HEK293 (cell line): ENCODE results near the gene MAP3K12.

ENCODE experiments used
- KLF7 ChIP-seq: fragments of 450-650 bp; formaldehyde crosslinking; IDR thresholded peaks from 2 replicates; pipeline ENCODE4 v1.5.1; 2016; ENCODE audit warnings: missing biosample characterization, missing genetic modification characterization, borderline replicate concordance
- RBAK ChIP-seq: fragments of 450-650 bp; formaldehyde crosslinking; IDR thresholded peaks from 2 replicates; pipeline ENCODE4 v1.5.1; 2016; ENCODE audit warnings: missing biosample characterization, missing genetic modification characterization
- SETDB1 ChIP-seq: IDR thresholded peaks from one replicate; pipeline ENCODE4 v1.6.1; 2017; ENCODE audit warnings: mild to moderate bottlenecking, low read length, moderate library complexity, mixed read lengths; ENCODE audit not compliant: insufficient read length
- ZBTB1 ChIP-seq: fragments of 450-650 bp; formaldehyde crosslinking; IDR thresholded peaks from 2 replicates; pipeline ENCODE4 v1.5.1; 2016; ENCODE audit warnings: missing biosample characterization, missing genetic modification characterization
- ZNF23 ChIP-seq: fragments of 450-650 bp; formaldehyde crosslinking; IDR thresholded peaks from 2 replicates; pipeline ENCODE4 v1.5.1; 2016; ENCODE audit warnings: missing biosample characterization, missing genetic modification characterization, borderline replicate concordance
- ZNF530 ChIP-seq: fragments of 450-650 bp; formaldehyde crosslinking; IDR thresholded peaks from 2 replicates; pipeline ENCODE4 v1.5.1; 2016; ENCODE audit warnings: low read depth, missing biosample characterization, missing genetic modification characterization
- ZNF768 ChIP-seq: fragments of 450-650 bp; formaldehyde crosslinking; IDR thresholded peaks from 2 replicates; pipeline ENCODE4 v1.5.1; 2018; ENCODE audit warnings: missing biosample characterization, mild to moderate bottlenecking, missing genetic modification characterization
- ZNF785 ChIP-seq: fragments of 450-650 bp; formaldehyde crosslinking; IDR thresholded peaks from 2 replicates; pipeline ENCODE4 v1.5.1; 2016; ENCODE audit warnings: missing biosample characterization, missing genetic modification characterization
- TF ChIP-seq, protein P1 (sequence below): fragments of 450-650 bp; formaldehyde crosslinking; IDR thresholded peaks from 2 replicates; pipeline ENCODE4 v1.5.1; 2016; ENCODE audit warnings: missing biosample characterization, missing genetic modification characterization, borderline replicate concordance
- TF ChIP-seq, protein P2 (sequence below): fragments of 450-650 bp; formaldehyde crosslinking; IDR thresholded peaks from 2 replicates; pipeline ENCODE4 v1.5.1; 2016; ENCODE audit warnings: missing biosample characterization, missing genetic modification characterization

DNA sequence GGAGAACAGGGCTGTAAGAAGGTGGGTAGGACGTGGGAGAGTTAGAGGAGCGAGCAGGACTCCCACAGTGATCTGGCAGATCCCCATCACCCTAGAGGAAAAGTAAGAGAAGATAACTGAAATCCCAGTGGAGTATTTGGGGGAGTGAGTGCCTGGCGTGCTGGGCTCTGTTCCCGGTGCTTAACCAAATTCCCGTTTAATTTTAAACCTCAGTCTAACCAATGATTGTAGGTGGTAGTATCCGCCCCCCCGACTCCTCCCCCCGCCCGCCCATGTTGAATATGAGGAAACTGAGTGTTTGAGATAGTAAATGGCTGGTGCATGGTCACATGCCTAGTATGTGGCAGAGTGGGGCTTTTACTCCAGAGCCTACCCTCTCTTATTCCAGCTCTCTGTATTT lies 3.1 kb upstream of the MAP3K12 start:
- TF ChIP-seq ZNF530 (tag by site-specific recombination), result no peak
- TF ChIP-seq ZNF785, result no peak
- TF ChIP-seq, protein P1, sequence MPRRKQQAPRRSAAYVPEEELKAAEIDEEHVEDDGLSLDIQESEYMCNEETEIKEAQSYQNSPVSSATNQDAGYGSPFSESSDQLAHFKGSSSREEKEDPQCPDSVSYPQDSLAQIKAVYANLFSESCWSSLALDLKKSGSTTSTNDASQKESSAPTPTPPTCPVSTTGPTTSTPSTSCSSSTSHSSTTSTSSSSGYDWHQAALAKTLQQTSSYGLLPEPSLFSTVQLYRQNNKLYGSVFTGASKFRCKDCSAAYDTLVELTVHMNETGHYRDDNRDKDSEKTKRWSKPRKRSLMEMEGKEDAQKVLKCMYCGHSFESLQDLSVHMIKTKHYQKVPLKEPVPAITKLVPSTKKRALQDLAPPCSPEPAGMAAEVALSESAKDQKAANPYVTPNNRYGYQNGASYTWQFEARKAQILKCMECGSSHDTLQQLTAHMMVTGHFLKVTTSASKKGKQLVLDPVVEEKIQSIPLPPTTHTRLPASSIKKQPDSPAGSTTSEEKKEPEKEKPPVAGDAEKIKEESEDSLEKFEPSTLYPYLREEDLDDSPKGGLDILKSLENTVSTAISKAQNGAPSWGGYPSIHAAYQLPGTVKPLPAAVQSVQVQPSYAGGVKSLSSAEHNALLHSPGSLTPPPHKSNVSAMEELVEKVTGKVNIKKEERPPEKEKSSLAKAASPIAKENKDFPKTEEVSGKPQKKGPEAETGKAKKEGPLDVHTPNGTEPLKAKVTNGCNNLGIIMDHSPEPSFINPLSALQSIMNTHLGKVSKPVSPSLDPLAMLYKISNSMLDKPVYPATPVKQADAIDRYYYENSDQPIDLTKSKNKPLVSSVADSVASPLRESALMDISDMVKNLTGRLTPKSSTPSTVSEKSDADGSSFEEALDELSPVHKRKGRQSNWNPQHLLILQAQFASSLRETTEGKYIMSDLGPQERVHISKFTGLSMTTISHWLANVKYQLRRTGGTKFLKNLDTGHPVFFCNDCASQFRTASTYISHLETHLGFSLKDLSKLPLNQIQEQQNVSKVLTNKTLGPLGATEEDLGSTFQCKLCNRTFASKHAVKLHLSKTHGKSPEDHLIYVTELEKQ (tag by site-specific recombination), result no peak
- no peak for TF ChIP-seq ZBTB1
- TF ChIP-seq, protein P2, sequence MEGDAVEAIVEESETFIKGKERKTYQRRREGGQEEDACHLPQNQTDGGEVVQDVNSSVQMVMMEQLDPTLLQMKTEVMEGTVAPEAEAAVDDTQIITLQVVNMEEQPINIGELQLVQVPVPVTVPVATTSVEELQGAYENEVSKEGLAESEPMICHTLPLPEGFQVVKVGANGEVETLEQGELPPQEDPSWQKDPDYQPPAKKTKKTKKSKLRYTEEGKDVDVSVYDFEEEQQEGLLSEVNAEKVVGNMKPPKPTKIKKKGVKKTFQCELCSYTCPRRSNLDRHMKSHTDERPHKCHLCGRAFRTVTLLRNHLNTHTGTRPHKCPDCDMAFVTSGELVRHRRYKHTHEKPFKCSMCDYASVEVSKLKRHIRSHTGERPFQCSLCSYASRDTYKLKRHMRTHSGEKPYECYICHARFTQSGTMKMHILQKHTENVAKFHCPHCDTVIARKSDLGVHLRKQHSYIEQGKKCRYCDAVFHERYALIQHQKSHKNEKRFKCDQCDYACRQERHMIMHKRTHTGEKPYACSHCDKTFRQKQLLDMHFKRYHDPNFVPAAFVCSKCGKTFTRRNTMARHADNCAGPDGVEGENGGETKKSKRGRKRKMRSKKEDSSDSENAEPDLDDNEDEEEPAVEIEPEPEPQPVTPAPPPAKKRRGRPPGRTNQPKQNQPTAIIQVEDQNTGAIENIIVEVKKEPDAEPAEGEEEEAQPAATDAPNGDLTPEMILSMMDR, result no peak
- no peak for TF ChIP-seq ZNF23 (tag by site-specific recombination)
- no peak for TF ChIP-seq KLF7 (tag by site-specific recombination)
- no peak for TF ChIP-seq SETDB1
- TF ChIP-seq RBAK (tag by site-specific recombination), result no peak
- no peak for TF ChIP-seq ZNF768 (tag by site-specific recombination)
